Omental fat pad (tissue), 4 donors: ENCODE data around the gene CKB. TPM values are rescaled to one million over a fixed set of nuclear protein-coding genes. Genes with fewer than 3 reads are reported as not detected.

Experiments
- ATAC-seq: fragments of 150-250 bp; one replicate; pipeline ENCODE4 v1.9.1; 2016; ENCODE audit warnings: mild to moderate bottlenecking, moderate library complexity; ENCODE audit not compliant: low FRiP score
- DNase-seq: peaks from one replicate; pipeline ENCODE4 v3.0.0-alpha.2; 2019; ENCODE audit warnings: low spot score
- CTCF ChIP-seq, 3 donors: fragments of 450-650 bp; IDR thresholded peaks; one replicate each; pipeline ENCODE4 v1.5.1; 2016 to 2017; ENCODE audit warnings: antibody characterized with exemption in 3 of 3, mild to moderate bottlenecking in 3 of 3, moderate library complexity in 2 of 3
- total RNA-seq, 4 donors: library from RNA; depleted of rRNA; stranded (reverse); fragments of >200 nt; gene quantifications; one replicate each; pipeline ENCODE4 v1.1.0, GENCODE V29; 2016

The CKB gene
- total RNA-seq, 4 donors from 2014 or later, result 173 to 275 (median 217) TPM

GRCh38 chr14:103562179-103562428 lies 39.5 kb upstream of the CKB start:
- peak; percentile 46 for ATAC-seq
- no peak for TF ChIP-seq CTCF (IDR thresholded peaks at IDR 0.05)
- no peak for DNase-seq

- ATAC-seq (peak; percentile 11), DNase-seq (no peak)
- no peak for TF ChIP-seq CTCF (IDR thresholded peaks at IDR 0.05)
Measured at GRCh38 chr14:103561381-103562178, 39.0 kb upstream of the CKB start.

DNA sequence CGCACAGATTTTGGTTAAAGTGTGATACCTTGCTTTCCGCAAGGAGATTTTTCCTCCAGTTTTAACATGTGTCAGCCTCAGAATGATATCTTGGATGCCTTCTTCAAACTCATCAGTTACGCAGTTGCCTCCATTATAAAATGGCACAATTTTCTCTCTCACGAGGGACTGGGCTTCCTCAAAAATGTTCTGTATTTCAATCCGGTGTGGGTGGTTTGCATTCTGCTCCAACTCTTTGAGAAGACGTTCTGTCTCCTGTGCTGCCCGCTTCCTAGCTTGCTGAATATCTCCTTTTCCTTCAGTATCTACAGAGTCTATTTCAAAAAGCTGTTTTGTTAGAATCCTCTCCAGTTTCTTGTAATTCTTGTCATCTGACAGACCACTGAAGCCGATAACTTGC lies 38.1 kb upstream of the CKB start:
- ATAC-seq (no peak), DNase-seq (no peak)
- no peak for TF ChIP-seq CTCF (IDR thresholded peaks at IDR 0.05)

GRCh38 chr14:103559766-103560165 lies 37.1 kb upstream of the CKB start:
- TF ChIP-seq CTCF (IDR thresholded peaks at IDR 0.05), result no peak
- ATAC-seq, result no peak
- DNase-seq, result no peak

GRCh38 chr14:103558071-103558882 lies 35.6 kb upstream of the CKB start:
- TF ChIP-seq CTCF (IDR thresholded peaks at IDR 0.05), result no peak
- ATAC-seq, result peak; percentile 63
- DNase-seq, result peak; percentile 58

DNA sequence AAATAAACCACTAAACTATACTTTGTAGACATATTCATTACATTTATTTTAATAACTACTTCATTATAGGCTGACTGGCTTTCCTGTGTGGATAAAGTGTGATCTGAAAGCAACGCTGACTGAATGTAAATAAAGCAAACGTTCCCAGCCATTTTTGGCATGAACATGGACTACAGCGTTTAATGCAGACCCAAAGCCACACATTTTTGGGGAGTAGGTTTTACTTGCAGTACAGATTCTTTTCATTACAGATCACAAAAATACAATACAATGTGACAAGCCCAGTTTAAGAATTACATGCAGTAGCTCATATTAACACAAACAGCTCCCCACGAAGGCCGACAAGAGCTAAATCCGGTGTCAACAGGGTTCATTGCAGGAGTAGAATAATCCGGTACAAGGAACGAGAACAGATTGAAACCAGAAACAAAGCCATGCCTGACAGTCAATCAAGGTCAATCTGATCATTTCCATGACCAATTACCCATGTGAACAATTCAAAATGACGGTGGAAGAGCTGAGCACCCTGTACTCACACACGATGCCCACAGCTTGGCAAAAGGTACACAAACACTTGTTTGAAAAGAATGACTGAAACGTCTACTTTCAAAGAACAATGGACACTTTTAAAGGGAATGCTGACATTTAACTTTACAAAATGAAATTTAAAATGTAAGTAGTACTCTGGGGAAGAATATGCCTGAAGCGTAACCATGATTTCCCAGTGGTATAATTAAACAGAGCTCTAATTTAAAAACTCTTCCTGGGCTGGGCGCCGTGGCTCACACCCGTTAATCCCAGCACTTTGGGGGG lies 34.5 kb upstream of the CKB start:
- ATAC-seq (no peak), DNase-seq (no peak)
- no peak for TF ChIP-seq CTCF (IDR thresholded peaks at IDR 0.05)
